ENCODE data around the gene MTHFD1L.

DNA sequence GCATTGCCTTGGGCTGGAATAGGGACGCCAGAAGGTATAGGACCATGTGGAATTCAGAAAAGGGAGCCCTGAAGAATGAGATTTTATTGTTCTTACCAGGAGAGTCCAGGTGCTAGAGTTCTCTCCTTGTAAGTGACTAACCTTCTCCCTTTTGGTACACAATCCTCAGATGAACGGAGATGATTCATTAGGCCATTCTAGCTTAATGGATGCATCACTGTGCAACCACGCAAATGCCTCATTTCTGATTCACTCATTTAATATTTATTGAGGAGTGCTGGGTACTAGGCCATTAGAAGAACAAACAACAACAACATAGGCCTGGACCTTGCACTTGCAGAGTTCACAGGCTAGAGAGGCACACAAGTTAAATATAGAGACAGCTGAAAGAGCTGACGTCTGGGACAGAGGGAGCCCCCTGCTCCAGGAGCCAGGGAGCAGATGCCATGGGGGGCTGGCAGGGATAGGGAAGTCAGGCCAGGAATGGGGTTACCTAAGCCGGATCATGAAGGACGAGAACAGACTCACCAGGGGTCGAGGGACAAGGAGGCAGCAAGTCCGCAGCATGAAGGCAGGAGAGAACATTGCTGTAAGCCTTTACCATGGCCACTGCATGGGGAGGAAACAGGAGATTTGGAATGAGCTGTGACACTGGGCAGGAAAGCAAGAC lies 194.7 kb downstream of the MTHFD1L start:
- TF ChIP-seq, protein P1, sequence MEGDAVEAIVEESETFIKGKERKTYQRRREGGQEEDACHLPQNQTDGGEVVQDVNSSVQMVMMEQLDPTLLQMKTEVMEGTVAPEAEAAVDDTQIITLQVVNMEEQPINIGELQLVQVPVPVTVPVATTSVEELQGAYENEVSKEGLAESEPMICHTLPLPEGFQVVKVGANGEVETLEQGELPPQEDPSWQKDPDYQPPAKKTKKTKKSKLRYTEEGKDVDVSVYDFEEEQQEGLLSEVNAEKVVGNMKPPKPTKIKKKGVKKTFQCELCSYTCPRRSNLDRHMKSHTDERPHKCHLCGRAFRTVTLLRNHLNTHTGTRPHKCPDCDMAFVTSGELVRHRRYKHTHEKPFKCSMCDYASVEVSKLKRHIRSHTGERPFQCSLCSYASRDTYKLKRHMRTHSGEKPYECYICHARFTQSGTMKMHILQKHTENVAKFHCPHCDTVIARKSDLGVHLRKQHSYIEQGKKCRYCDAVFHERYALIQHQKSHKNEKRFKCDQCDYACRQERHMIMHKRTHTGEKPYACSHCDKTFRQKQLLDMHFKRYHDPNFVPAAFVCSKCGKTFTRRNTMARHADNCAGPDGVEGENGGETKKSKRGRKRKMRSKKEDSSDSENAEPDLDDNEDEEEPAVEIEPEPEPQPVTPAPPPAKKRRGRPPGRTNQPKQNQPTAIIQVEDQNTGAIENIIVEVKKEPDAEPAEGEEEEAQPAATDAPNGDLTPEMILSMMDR (IDR thresholded peaks at IDR 0.05): no peak
- TF ChIP-seq POLR2A (IDR thresholded peaks at IDR 0.05): no peak
